ENCODE results near the gene GATA2.

The GATA2 gene

DNA sequence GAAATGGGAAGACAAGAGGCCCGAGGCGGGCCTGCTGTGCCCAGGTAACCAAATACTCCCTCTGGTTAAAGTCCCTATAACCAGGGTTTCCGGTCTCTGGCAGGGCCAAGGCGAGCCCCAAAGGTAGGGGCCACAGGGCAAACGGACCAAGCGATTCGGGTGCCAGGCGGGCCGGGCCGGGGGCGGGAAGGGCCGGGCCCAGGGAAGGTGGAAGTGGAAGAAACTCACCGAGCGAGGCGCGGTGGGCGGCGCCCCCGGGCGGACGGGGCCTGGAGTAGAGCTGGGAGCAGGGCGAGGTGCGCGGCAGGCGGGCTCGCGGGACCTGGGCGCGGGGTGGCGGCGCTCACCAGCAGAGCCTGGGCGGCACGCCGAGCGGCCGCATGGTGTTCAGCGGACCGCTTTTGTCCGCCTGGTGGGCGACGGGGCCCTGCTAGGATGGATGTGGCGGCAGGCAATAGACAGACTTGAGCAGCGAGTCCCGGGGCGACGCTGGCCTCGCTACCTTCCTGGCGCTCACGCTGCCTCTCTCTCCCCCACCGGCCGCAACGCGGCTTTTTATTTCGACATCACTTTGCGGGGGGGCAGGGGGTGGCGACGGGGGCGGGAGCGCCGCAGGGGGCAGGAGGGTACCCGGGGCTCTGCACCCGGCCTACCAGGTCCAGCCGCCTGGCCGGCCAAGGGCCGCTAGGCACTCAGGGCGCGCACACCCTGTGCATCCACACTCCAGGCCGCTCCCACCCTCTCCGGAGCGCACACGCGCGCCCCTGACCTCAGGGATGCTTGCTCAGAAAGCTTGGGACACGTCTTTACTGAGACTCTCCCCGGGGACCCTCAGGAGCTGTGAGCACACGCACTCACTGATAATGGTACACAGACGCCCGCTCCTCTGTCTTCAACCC lies at the start of gene GATA2:
Gene GATA2, minus strand, starts transcription at position 531 of the 899 bp plus-strand sequence. CDS start 6,170 bp downstream, outside the sequence.
- FAIRE-seq, result no peak

DNA sequence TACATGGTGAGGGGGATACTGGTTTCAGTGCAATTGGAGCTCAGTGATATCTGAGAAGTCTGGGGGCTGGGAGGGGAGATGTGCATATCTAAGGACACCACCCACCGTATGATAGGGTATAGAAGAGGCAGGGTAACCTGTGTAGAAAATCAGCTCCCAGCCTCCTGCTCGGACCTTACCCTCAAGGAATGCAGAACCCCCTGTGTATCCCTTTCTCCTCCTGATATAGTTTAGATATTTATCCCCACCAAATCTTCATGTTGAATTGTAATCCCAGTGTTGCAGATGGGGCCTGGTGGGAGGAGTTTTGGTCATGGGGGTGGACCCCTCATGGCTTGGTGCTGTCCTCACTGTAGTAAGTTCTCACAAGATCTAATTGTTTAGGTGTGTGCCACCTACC lies 48.2 kb upstream of the GATA2 start:
- no peak for FAIRE-seq

DNA sequence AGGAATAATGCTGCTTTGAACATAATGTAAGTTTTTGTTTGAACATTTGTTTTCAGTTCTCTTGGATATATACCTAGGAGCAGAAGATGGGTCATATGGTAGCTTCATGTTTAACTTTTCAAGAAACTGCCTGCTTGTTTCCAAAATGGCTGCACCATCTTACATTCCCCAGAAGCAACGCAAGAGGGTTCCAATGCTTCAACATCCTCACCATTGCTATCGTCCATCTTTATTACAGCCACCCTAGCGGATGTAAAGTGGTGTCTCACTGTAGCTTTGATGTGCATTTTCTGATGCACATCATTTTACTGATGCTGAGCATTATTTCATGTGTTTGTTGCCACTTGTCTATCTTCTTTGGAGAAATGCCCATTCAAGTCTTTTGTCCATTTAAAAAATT lies 46.4 kb upstream of the GATA2 start:
- no peak for FAIRE-seq

DNA sequence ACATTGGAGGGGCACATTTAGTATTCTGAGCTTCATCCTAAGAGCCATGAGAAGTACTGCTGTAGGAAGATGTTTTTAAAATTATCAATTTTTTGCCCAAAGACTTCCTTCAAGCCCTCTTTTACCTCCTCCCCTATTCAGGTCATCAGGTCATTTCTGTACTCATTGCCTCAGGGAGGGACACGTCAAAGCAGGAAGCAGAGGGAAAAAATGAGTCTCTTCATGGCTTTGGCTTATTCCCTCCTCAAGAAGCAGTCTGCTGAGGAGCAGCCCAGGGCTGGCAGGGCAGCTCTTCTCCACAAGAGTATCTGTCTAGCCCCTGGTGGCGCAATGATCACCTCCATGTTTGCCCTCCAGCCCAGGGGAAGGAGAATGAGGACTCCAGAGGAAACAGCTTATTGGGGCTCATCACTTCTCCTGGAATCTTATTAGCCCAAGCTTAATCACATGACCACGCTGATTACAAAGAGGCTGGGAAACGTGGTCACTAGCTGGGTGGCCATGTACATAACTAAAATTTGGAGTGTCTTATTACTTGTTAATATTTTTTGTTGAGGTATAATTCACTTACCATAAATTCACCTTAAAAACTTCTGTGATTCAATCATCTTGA lies 44.2 kb upstream of the GATA2 start:
- FAIRE-seq, result no peak

DNA sequence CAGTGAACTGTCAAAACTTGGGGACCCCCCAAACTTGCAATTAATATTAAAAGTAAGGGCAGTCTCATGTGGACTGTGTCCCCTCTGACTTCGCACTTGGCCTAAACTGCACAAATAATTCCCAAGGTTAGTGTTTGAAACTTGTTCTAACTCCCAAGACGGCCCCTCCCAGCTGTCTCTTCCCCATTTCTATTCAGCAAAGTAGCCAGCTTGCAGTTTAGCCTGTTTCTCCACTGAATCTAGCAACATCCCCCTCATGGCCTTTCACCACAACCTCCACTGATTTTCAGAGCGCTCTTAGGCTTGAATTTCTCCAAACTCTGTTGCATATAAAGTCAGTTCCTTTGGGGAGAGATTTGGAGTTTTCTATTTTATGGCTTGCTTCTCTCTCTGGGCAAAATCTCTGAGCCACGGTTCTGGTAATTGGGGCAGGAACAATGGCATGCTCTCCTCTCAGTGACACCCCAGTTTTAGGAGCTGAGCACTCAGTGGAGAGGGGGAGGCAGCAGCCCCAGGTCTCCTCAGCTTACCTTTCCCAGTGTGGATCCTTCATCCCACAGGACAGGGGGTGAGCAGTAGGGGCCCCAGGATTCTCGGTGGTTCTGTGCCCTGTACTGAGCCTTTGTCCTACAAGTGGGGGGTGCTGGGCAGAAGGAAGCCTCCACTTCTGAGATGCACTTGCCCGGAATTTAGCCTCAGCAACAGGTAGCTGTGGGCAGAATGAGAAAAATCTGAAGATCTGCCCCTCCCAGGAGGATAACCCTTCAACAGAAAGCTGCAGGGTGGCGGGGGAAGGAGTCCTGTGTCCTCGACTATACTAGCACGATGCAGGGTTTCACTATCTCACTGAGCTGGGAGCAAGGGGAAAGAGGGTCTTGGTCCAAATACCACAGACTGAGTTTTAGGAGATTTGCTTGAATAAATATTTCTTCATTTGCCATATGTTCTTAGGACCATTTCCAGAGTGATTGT lies 39.3 kb upstream of the GATA2 start:
- no peak for FAIRE-seq

DNA sequence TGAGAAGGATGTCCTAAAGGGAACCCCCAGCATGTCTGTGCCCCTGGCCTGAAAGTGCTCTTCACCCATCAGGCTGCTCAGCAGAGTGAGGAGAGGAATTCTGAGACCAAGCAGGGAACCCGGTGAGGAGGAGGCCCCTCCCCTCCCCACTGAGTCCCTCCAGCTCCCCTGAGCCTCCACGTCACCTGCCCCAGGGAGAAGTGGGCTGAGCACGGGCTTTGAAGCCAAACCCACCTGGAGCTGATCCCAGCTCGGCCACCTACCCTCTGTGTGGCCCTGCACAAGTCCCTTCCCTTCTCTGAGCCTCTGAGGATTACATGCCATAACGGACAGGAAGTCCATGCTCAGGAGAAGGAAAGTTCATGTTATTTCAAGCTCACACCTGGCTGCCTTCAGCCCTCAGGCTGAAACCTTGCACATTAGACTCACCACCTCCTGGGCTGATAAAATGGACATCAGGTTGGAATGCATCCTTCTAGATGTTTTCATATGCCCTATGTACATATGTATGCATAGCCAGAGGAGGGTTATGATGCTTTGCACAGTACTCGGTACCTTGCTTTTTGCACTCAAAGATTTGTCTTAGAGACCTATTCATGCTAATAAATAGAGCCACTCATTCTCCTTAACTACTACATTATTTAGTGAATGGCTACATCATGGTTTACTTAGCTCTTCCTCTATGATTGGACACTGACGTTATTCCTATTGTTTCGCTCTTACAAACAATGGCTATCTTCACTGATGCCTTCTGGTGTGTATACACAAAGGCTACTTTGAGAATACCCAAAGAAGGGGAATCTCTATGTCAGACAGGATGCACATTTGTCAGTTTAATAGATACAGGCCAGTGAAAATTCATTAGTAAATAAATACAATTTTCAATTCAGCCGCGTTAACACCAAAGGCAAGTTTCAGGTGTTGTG lies 31.6 kb upstream of the GATA2 start:
- no peak for FAIRE-seq

DNA sequence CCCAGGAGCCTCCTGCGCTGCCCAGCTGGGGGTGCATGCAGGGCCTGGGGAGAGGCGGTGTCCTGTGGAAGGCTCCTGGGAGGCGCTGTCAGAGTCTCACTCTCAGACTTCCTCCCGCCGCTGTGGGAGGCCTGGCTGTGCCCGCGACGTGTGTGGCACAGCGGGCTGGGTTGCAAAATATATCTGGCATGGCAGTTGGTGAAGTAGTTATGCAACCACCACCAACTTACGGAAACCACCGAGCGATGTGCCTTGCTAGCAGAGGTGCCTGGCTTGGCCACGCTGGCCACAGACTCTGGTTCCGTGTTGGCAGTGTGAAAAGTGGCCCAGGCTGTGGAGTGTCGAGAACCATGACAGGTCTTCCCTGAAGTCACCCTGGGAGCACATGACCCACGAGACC lies 30.6 kb upstream of the GATA2 start:
- no peak for FAIRE-seq

DNA sequence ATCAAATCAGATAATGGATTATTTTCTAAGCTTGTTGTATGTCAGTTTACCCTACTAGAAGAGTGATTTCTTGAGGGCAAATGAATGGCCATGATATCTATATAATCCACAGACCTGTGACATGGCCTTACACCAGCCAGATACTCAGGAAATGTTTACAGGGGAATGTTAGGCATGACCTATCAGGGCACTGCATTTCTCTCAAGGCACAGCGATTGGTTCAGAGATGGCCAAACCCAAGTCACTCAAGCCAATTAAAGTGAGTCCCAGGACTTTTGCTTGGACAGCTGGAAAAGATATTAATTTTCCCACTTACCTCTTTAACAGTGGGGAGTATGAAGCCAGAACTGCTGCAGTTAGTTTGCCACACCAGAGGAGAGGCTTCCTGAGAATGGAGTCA lies 28.7 kb upstream of the GATA2 start:
- no peak for FAIRE-seq

DNA sequence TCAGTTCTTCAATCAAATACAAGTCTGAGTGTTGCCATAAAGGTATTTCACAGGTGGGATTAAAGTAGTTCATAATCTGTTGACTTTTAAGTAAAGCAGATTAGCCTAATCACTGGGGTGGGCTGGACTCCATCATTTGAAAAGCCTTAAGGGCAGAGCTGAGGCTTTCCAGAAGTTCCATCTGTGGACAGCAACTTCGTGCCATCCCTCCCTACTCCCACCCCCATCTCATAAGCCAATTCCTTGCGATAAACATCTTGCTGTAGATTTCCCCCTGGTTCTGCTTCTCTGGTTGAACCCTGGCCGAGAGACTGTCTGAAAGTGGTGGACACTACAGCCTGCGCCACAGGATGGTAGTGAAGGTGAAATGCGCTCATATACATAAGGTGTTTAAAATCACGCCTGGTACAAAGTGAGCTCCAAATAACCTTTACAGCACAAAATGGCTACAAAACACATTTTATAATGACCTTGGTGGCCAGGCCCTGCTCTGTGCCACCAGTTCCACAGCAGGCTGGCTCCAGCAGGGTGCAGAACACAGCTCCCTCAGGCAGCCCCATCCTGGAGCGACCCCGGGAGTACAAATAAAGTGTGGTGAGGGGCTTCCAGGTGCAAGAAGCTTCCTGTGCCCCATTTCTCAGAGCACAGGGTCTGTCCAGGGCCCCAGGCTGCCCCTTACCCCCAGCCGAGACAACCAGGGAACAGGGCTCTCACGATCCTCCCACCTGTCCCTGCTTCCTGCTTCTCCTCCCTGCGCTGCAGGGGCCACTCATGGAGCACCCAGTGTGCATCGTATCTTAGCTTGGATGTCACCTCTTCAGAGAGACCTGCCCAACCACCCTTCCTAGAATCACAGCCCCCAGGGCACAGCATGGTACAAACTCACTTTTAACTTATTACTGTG lies 25.8 kb upstream of the GATA2 start:
- no peak for FAIRE-seq

DNA sequence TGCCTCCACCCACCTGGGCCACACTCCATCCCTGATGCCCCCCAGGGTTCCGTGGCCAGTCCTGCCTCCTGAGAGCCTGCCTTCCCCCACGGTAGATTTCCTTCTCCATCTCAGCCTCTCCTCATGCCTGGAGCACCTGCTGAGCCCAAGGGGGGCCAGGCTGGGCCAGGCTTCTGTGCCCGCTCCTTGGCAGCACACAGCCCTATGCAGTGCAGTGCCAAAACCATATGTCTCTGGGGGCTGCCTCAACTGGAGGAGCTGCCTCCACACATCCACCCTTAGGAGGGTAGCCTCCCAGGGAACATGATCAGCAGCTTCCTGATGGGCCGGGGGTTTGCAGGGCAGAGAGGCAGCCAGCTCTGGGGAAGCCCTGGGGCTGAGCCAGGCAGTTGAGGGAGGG lies 24.6 kb upstream of the GATA2 start:
- no peak for FAIRE-seq

DNA sequence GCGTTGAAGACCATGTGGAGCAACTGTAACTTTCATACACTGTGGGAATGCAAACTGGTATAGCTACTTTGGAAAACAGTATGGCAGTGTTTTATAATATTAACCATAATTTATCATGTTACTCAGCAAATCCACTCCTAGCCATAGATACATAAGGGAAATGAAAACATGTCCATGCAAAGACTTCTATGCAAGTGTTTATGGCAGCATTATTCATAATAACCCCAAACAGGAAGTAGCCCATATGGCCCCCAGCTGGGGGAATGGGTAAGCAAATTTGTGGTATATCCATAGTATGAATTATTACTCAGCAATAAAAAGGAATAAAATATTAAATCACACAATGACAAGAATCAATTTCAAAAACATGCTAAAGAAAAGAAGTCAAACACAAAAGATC lies 23.0 kb upstream of the GATA2 start:
- FAIRE-seq, result no peak

DNA sequence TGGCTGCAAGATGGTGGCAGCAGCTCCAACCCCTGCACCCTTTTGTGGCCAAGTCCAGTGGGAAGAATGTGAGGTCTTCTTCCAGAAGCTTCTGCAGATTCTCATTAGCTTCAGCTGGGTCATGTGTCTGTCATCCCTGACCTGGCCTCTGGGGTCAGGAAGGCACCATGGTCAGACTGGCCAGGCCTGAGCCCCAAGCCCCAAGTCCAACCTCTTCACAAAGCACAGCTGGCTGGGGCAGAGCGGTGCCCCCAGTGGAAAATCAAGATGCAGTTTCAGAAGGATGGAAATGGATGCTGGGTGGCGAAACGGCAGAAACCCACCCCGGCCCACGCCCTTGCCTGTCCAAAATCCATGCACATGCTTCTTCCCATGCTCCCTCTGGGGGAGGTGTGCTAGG lies 15.9 kb upstream of the GATA2 start:
- FAIRE-seq, result no peak

DNA sequence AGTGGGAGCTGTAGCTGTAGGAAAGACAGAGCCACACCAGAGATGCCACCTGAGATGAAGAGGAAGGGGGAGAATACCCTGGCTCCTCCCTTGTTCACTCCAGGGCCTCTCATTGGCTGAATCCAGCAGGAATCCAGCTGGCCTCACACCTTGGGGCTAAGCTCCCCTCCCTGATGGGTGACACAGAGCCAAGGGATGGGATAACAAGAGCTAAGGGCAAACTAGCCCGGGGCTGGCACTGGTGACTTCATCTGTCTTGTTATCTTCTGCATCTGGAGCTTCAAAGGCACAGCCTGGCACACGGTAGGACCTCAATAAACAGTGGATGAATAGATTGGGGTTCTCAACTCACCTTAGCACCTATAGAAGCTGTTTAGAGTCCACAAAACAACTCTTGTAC lies 13.8 kb upstream of the GATA2 start:
- no peak for FAIRE-seq

DNA sequence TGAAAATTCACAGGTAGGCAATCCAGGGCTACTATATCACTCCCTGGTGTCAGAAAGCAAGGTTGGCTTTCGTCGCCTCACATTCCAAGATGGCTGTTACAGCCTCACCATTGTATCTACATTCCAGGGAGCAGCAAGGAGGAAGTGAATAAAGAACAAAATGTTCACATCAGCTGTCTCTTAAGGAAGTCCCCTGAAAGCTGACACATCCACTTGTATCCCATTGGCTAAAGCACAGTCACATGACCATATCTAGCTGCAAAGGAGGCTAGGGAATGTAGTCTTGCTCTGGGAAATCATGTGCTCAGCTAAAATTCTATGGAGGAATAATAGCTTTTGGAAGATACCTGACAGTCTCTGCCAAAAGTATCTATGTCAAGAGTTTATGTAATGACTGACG lies 12.8 kb upstream of the GATA2 start:
- FAIRE-seq, result no peak

DNA sequence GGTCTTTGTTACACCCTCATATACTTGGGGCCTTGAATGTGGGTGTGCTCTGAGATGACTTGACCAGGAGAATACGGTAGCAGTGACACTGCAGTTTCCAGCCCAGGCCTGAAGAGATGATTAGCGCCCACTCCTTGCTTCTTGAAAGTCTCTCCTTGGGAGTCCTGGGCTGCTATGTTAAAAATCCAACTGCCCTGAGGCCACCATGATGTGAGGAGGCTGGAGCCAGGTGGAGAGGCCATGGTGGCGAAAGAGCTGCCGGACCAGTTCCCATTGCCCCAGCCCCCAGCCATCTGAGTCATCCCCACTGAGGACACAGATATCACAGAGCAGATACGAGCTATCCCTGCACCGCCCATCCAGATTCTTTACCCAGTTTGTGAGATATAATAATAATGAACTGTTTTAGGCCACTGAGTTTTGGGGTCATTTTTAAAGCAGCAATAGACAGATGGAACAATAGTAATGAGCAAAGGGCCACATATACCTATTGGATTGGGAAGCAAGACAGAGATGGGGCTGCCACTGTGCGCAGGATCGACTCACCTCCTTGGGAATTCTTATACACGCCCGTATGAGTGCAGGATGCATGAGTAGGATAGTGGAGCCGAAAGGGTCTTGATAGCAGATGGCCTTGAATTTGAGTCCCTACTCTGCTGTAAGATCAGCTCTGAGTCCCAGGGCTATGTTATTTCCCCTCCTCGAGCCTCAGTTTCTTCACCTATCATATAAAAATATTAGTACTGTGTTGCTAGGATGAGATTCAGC lies 12.1 kb upstream of the GATA2 start:
- FAIRE-seq, result no peak

DNA sequence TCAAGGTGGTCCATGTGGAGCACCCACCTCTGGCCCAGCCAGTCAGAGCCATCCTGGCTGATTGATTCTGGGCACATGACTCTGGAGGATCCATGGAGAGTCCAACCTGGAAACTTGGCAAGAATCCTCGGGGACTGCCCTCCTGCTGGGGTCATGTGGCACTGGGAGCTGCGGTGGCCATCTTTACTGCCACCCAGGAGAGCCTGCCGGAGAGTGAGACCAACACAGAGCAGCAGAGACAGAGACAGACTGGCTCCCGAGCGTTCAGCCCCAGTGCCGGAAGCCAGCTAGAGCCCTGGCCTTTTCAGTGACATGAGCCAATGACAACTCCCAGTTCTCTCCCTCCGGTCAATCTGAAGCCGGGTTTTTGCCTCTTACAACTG lies 11.5 kb upstream of the GATA2 start:
- no peak for FAIRE-seq

DNA sequence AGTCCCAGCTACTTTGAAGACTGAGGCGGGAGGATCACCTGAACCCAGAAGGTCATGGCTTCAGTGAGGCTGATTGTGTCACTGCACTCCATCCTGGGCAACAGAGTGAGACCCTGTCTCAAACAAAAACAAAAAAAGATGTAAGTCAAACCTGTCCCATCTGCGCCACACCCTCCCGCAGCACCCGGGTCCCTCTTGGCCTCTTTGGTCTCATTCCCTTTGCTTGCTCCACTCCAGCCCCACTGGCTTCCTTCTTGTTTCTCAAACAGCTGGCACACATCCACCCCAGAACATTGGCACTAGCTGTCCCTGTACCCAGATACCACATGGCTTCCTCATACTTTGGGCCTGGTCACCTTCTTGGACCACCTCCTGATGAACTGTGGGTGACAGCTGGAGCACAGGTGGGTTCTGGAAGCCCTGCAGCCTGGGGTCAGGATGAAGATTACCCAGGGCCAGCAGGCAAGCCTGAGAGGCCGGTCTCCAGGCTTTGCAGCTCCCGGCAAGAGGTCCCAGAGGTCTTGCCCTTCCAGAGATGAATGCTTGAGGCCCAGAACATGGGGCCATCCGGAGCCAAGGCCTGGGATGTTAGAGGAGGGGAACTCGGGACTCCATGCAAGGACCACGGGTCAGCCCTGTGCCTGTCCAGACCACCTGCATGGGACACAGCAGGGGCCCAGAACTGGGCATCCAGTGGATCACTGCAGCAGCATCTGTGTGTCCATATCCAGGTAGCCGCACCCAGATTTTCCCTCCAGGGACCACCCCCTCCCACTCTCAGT lies 10.9 kb upstream of the GATA2 start:
- FAIRE-seq, result no peak

DNA sequence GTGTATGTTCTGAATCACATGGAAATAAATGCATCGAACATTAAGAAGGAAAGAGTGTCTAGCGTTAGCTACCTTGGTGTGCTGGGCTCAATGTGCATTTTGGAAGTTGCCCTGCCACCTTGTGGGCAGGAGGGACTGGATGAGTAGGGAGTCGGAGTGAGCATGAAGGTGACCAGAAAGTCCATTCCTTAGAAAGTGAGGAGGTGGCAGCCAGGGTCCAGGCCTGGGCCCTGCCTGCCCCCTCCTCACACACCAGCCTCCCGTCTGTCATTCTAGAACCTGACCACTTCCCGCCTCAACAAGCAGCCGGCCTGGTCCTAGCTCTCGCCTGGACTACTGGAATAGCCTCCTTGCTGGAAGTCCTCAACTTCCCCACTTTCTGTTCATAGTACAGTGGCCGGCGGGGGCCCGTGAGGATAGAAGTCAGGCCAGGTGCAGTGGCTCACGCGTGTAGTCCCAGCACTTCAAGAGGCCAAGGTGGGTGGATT lies 10.2 kb upstream of the GATA2 start:
- no peak for FAIRE-seq

DNA sequence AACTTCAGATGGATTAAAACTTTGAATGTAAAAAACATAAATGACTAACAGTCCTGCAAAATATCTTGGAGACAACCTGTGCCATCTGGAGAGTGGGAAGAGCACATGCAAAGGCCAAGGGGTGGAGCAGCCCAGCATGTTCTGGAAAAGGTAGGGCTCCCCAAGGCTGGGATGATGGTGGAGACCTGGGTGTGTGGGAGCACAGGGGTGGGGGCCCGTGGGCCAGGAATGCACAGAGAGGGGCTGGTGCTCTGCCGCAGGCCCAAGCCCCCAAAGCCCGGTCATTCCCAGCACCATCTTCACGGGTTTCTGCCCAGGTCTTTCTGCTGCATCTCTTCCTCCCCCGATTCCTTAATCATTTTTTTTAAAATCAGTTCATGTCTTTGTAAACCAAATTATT lies 9.7 kb upstream of the GATA2 start:
- no peak for FAIRE-seq
